IPS-20b (cell line): ENCODE results near the gene UBP1.
"Not testable (repeated sequence)": the region's sequence is repeated elsewhere in the genome, so short reads cannot be mapped to it uniquely, and the experiment has no call there.

Experiments used
- H3K27ac ChIP-seq: one replicate; pipeline ENCODE4 v1.5.1; 2013; ENCODE audit warnings: low read length
- H3K27me3 ChIP-seq: 2 replicates; pipeline ENCODE4 v1.6.1; 2013; ENCODE audit warnings: mild to moderate bottlenecking, low read length, inconsistent platforms; ENCODE audit not compliant: insufficient read depth
- H3K36me3 ChIP-seq: 2 replicates; pipeline ENCODE4 v1.6.1; 2013; ENCODE audit warnings: low read depth, mild to moderate bottlenecking, inconsistent platforms, low read length, moderate library complexity; ENCODE audit not compliant: insufficient read depth
- H3K4me1 ChIP-seq: 2 replicates; pipeline ENCODE4 v1.6.1; 2013; ENCODE audit warnings: mild to moderate bottlenecking, control low read depth, inconsistent platforms, low read length, moderate library complexity; ENCODE audit not compliant: insufficient read depth
- H3K4me3 ChIP-seq: 2 replicates; pipeline ENCODE4 v1.5.1; 2013; ENCODE audit warnings: mild to moderate bottlenecking, low read length, inconsistent platforms
- H3K9ac ChIP-seq: 2 replicates; pipeline ENCODE4 v1.6.1; 2013; ENCODE audit warnings: low read depth, mild to moderate bottlenecking, inconsistent platforms, low read length, moderate library complexity
- H3K9me3 ChIP-seq: 2 replicates; pipeline ENCODE4 v1.6.1; 2013; ENCODE audit warnings: mild to moderate bottlenecking, low read depth, low read length, inconsistent platforms; ENCODE audit not compliant: insufficient read depth

UBP1 gene

GRCh38 chr3:33453331-33453761 is 13.1 kb upstream of the UBP1 start:
- no peak overlapping the region for H3K9ac ChIP-seq
- H3K27me3 ChIP-seq, result no peaks in the 10 kb centered on the region
- H3K4me1 ChIP-seq, result no peaks in the 10 kb centered on the region
- 0 out of 2 replicates have a peak, but pooled peaks cover 7% of the 10 kb centered on the region for H3K36me3 ChIP-seq
- peaks cover 11% of the 10 kb centered on the region for H3K9me3 ChIP-seq
- H3K27ac ChIP-seq, result no peak overlapping the region
- no peak overlapping the region for H3K4me3 ChIP-seq

GRCh38 chr3:33451994-33452393 is 11.8 kb upstream of the UBP1 start:
- not testable (repeated sequence) for H3K36me3 ChIP-seq, H3K27me3 ChIP-seq, H3K27ac ChIP-seq, H3K4me3 ChIP-seq, H3K9ac ChIP-seq, H3K9me3 ChIP-seq, H3K4me1 ChIP-seq

- Histone ChIP-seq H3K36me3 (no peaks in the 10 kb centered on the region), H3K27ac (no peak overlapping the region), H3K27me3 (no peaks in the 10 kb centered on the region), H3K9ac (peak overlapping the region; percentile 6; the same call in 1 of the 2 replicates), H3K4me1 (no peaks in the 10 kb centered on the region), H3K9me3 (no peaks in the 10 kb centered on the region), H3K4me3 (peak overlapping the region; percentile 85)
Measured at GRCh38 chr3:33447958-33448357, 7.8 kb upstream of the UBP1 start.

GRCh38 chr3:33447256-33447625 is 7.0 kb upstream of the UBP1 start:
- not testable (repeated sequence) for H3K27me3 ChIP-seq, H3K4me1 ChIP-seq, H3K27ac ChIP-seq, H3K9me3 ChIP-seq, H3K36me3 ChIP-seq
- Histone ChIP-seq H3K4me3 (peak overlapping the region; percentile 85), H3K9ac (peak overlapping the region; percentile 76; the same call in 1 of the 2 replicates)

- Histone ChIP-seq H3K36me3 (no peaks in the 10 kb centered on the region), H3K27ac (no peak overlapping the region), H3K9ac (no peak overlapping the region)
Measured at GRCh38 chr3:33442190-33442589, 2.0 kb upstream of the UBP1 start.

GRCh38 chr3:33441225-33441976 is 1.2 kb upstream of the UBP1 start:
- Histone ChIP-seq H3K27ac (peak overlapping the region; percentile 17), H3K9me3 (no peaks in the 10 kb centered on the region), H3K27me3 (no peaks in the 10 kb centered on the region), H3K36me3 (no peaks in the 10 kb centered on the region), H3K4me3 (peak overlapping the region; percentile 85), H3K4me1 (peaks cover 10% of the 10 kb centered on the region; the same call in 1 of the 2 replicates), H3K9ac (peak overlapping the region; percentile 77)

More at GRCh38 chr3:33442190-33442589, 2.0 kb upstream of the UBP1 start:
- Histone ChIP-seq H3K9me3 (no peaks in the 10 kb centered on the region), H3K27me3 (no peaks in the 10 kb centered on the region), H3K4me3 (no peak overlapping the region), H3K4me1 (peaks cover 3% of the 10 kb centered on the region; the same call in 1 of the 2 replicates)

GRCh38 chr3:33439546-33440327 is 468 bp downstream of the UBP1 start:
- H3K36me3 ChIP-seq, result no peaks in the 10 kb centered on the region
- H3K9ac ChIP-seq, result peak overlapping the region; percentile 83
- H3K4me3 ChIP-seq, result peak overlapping the region; percentile 85

GRCh38 chr3:33438881-33439545 is 1.2 kb downstream of the UBP1 start:
- Histone ChIP-seq H3K9ac (peak overlapping the region; percentile 83), H3K9me3 (no peaks in the 10 kb centered on the region), H3K4me1 (peaks cover 10% of the 10 kb centered on the region; the same call in 1 of the 2 replicates), H3K27me3 (no peaks in the 10 kb centered on the region), H3K36me3 (no peaks in the 10 kb centered on the region), H3K27ac (peak overlapping the region; percentile 42), H3K4me3 (peak overlapping the region; percentile 85)

More at GRCh38 chr3:33439546-33440327, 468 bp downstream of the UBP1 start:
- Histone ChIP-seq H3K27ac (peak overlapping the region; percentile 42), H3K9me3 (no peaks in the 10 kb centered on the region), H3K4me1 (peaks cover 10% of the 10 kb centered on the region; the same call in 1 of the 2 replicates), H3K27me3 (no peaks in the 10 kb centered on the region)

GRCh38 chr3:33438284-33438668 is 1.9 kb downstream of the UBP1 start:
- Histone ChIP-seq H3K4me3 (peak overlapping the region; percentile 85), H3K27ac (no peak overlapping the region), H3K4me1 (peaks cover 10% of the 10 kb centered on the region; the same call in 1 of the 2 replicates), H3K9ac (peak overlapping the region; percentile 83), H3K27me3 (no peaks in the 10 kb centered on the region), H3K9me3 (no peaks in the 10 kb centered on the region), H3K36me3 (no peaks in the 10 kb centered on the region)

GRCh38 chr3:33437556-33438283 is 2.5 kb downstream of the UBP1 start:
- Histone ChIP-seq H3K4me3 (peak overlapping the region; percentile 85), H3K9ac (peak overlapping the region; percentile 83), H3K4me1 (peaks cover 10% of the 10 kb centered on the region; the same call in 1 of the 2 replicates), H3K36me3 (no peaks in the 10 kb centered on the region), H3K9me3 (no peaks in the 10 kb centered on the region), H3K27me3 (no peaks in the 10 kb centered on the region), H3K27ac (no peak overlapping the region)

GRCh38 chr3:33433843-33434242 is 6.4 kb downstream of the UBP1 start:
- Histone ChIP-seq H3K27ac (no peak overlapping the region), H3K36me3 (no peaks in the 10 kb centered on the region), H3K4me1 (peaks cover 32% of the 10 kb centered on the region), H3K4me3 (no peak overlapping the region), H3K9me3 (no peaks in the 10 kb centered on the region), H3K9ac (no peak overlapping the region), H3K27me3 (no peaks in the 10 kb centered on the region)
